GM18511 (cell line): ENCODE data around the gene LYL1.

ENCODE experiments used
- ATAC-seq: cut with Tn5 transposase; IDR thresholded peaks from one replicate; pipeline ENCODE4 v1.9.1; 2021; ENCODE audit warnings: mild to moderate bottlenecking, moderate library complexity; ENCODE audit not compliant: unreplicated experiment

Gene LYL1

GRCh38 chr19:13110099-13110610, 7.5 kb upstream of the LYL1 start:
- ATAC-seq: no peak

DNA sequence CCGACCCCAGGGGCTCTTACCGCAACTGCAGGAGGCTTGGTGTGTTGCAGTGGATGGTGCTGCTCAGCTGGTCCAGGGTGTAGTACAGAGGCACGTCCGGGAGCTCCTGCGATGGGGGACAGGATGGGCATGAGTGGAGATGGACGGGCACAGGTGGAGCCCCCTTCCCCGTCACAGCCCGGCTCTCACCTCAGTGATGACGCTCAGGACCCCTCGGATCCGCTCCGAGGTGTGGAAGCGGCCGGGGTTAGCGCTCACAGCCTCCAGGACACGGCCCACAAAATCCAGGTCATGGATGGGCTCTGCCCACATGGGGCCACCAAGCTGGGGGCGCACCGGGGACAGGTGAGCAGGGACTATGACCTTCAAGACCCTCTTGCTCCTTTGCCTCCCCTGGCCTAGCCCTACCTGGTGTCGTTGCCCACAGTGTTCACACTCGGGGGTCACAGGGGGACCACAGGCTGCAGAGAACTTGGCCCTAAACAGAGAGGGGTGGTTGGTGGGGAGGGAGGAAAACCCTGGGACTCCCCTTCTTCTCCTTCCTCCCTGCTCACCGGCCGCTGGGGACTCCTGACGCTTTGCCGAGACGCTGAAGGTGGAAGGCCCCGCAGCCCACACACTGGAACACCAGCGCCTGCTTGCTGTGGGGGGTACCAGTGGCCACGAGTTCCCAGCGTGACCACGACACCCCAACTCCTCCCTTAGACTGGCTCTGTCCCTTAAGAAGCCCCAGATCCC, 6.9 kb upstream of the LYL1 start:
- no peak for ATAC-seq

DNA sequence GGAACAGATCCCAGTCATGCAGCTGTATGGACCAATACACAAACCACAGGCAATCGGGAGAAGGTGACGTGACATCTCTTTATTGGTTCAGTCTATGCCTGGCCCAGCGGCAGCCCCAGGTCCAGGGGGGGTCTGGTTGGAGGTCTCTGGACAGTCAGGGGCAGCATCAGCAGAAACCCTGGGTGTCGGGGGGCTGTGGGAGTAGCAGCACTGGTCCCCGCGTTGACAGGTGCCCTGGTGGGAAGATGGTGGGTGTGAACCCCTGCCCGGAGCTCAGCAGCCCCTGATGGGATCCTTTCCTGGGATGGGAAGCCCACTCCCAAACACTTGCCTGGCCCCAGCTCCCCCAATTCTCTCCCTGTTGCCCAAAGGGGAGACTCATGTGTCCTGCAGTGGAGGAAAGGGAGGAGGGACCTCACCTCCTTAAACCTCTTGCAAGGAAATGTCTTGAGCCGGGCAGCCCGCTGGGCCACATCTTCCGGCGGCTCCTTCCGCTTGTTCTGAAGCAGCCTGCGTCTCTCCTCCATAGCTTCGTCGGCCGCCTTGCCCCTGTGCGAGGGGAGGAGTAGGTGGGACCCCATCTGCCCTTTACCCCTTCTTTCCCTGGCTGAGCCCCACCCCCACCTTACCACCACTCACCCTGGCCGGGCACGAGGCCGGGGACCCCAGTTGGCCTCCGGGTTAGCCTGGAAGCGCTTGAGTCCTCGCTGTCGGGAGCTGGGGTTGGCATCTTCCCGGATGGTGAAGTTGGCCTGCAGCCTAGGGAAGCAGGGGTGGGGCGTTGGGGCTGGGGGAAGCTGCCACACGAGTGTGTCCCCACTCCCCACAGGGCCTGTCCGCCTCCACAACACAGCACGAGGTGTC, 2.4 kb upstream of the LYL1 start:
- no peak for ATAC-seq

DNA sequence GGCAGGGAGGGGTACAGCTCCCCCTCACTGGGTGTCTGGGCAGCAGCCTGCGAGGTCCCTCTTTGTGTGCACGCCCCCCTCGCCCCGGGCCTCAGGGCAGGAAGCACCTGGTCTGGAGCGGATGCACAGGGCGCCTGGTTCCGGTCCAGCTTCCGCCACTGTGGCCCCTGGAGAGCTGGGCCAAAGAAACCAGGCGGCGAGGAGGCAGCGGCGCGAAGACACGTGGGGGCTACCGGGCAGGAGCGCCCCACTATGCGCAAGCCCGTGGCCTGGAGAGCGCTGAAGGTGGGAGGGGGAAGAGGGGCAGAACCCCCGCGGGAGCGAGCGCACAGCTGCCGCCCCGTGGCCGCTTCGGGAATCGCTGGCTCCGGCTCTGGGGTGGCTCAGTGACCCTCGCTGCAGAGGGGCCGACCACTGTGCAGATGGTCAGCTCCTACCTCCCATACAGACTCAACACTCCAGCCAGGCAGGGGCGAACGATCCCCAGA, 1.7 kb upstream of the LYL1 start:
- no peak for ATAC-seq

DNA sequence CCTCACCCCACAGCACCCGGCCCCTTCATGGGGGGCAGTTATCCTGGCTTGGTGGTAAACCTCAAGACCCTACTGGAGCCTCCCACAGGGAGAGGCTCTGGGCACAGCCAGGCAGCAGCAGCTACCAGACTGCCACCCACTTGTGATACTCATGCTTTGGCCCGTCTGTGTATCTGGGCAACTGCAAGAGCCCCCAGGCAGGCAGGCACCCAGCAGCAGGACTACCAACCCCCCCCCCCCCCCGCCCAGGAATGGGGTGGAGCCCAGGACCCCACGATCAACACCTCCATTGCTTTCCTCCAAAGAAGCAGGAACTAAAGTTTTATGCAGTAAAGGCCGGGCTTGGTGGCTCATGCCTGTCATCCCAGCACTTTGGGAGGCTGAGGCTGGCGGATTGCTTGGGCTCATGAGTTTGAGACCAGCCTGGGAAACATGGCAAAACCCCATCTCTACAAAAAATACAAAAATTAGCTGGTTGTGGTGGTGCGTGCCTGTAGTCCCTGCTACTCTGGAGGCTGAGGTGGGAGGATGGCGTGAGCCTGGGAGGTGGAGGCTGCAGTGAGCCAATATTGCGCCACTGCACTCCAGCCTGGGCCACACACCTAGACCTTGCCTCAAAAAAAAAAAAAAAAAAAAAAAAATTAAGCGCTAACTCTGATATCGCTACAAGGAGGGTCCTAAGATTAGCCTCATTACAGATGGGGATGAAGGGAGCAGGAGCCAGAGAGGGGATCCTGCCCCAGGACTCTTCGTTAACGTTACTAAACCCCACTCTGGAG, 1.1 kb upstream of the LYL1 start:
- ATAC-seq: no peak

DNA sequence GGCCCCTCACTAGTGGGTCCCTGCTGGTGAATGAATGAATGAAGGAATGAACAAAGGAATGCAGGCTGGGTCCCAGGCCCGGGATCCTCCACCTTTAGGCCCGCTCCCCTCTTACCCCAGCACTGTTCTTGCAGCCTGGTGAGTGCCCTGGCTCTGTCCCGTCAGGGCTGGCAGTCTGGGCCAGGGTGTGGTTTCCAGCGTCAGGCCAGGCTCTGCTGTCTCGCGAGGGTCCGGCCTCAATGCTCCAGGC, 317 bp downstream of the LYL1 start:
- peak; percentile 17 for ATAC-seq

GRCh38 chr19:13101590-13102415, 855 bp downstream of the LYL1 start:
- no peak for ATAC-seq

DNA sequence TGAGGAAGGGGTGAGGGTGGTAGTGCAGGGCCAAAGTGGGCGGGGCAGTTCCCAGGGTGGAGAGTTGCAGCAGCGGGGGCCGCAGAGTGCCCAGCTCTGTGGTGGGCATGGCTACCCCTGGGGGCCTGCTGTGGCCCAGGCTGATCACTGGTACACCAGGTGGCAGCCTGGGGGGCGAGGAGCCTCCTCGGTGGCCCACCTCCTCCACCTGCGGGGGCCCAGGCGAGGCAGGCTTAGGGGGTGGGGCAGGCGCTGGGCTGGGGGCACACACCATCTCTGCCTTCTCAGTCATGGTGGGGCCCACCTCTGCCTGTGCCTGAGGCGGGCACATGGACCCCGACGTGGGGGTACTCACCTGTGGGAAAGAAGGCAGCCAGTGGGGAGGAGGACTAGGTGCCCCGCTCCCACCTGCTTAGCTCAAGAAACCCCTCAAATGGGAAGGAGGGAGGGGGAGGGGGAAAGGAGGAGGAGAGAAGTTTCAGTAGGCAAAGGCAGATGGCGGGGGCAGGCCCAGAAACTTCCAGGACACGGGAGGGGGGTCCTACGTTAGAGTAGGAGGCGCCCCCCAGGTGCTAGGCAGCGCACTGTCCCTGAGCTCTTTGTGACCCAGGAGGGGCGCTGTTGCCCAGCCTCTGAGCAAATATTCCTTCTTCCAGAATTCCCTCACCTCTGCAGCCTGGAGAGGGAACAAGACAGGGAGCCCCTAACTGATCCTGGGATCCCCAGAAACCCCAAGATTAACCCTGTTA, 1.6 kb downstream of the LYL1 start:
- ATAC-seq: no peak

DNA sequence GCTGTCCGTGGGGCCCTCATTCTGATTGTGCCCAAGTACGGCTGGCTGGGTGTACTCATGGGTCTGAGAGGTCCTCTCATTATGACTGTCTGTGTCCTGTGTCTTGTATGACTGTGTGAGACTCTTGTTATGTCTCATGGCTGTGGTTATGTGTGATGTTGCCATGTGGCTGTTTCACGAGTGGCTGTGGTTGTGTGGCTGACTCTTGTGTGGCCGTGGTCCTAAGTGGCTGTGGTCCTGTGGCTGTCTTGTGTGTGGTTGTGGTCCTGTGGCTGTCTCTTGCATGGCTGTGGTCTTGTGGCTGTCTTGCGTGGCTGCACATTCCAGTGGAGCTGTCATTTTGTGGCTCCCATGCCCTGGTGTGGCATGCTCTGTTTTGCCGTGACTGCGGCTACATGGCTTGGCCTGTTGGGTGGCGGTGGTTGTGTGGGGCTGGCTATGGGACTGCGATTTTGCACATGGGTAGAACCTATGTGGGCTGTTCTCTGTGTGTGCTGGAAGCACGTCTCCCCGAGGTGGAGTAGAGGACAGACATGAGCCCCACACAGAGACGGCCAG, 2.5 kb downstream of the LYL1 start:
- no peak for ATAC-seq

GRCh38 chr19:13099073-13099999, 3.3 kb downstream of the LYL1 start:
- no peak for ATAC-seq

DNA sequence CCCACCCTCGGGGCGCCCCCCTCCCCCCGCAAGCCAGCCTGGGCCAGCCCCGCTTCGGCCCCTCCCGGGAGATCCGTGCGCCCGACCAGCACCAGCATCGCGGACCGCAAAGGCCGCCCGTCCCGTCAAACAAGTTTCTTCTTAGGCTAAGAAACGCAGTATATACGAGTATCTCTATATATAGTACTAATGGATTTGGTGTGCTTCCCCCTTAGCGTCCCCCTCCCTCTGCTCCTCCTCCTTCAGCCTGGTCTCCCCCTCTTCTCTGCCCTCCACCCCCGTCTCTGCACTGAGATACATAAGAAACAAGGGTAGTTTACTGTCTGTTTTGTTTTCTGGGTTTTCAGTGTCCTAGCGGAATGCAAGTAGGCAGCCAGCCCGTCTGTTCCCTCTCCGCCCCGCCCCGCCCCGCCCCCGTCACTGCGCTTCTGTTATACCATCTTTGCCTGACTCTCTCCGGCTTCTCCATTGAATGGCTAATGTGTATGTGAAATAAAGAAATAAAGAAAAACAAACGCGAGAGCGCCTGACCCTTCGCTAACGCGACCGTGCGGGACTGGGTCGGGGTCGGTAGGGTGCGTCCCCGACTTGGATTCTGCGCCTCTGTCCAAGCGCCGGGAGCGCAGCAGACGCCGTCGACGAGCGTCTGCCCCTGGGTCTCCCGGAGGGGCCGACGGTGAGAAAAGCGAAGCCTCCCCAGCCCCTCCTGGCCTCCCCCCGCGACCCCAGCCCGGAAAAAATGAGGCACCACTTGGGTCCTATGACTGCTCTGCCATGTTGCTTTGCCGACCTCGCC, 4.2 kb downstream of the LYL1 start:
- no peak for ATAC-seq

- ATAC-seq: no peak
Measured at GRCh38 chr19:13097463-13098258, 5.0 kb downstream of the LYL1 start.

DNA sequence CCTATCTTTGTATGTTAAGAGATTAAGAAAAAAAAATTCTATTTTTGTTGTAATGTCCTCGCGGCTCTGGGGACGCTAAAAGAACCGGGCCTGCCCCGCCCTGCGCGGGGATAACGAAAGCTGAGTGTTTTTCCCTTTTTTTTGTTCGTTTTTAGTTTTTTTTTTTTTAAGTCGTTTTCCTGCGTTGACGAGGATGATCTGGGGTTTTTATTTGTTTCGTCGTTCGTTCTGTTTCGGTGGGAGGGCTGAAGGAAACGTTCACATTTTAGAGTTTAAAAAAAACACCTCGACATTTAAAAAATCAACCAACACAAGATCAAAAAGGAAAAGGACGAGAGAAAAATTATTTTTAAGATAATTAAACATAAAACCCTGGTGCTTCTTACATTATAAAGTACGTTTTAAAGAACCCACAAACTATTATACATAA, 5.6 kb downstream of the LYL1 start:
- ATAC-seq: no peak

DNA sequence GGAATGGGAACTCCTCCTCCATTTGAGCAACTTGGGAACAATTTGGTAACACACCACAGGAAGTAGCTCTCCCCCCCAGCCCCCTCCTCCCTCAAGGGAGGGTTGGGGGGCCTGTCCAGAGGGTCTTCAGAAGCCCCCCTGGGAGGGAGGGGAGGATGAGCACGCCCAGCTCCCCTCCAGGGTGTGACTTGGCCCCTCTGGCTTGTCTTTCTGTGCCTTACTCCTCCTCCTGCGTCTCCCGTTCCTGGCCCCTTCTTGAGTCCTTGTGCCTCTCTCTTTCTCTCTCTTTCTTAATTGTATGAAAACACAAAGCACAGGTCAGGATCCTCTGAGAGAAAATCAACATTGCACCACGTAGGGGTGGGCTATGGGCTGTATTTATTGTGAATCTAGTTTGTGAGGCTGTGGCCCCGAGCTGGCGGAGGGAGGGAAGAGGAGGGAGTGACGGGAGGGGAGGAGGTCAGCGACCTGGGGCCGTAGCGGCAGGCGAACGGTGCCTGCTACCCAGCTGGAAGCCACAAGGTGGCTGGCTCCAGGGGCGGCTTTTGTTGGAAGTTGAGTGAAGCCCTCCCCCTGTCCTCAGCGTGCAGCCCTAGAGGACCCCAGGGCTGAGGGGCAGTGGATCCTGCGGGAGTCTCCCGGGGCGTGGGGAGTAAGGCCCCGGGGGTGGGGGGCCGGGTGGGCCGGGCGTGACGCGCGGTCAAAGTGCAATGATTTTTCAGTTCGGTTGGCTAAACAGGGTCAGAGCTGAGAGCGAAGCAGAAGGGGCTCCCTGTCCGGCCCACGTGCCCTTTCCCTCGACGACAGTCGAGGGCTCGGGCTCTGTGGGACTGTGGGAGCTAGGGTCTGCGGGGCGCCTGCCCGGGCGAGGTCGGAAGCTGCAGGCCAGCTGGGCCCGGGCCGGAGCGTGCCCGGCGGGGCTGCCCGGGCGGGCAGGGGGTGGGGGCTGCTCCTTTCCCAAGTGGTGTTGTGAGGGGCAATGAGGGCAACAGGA, 6.4 kb downstream of the LYL1 start:
- no peak for ATAC-seq

GRCh38 chr19:13095393-13095784, 7.3 kb downstream of the LYL1 start:
- ATAC-seq: no peak
